IMR-90 (cell line): ENCODE data around the gene INO80B. TPM values are rescaled to one million over a fixed set of nuclear protein-coding genes. Genes with fewer than 3 reads are reported as not detected.

Source experiments
- ATAC-seq: fragments of 200-7000 bp; cut with Tn5 transposase; 2 replicates; pipeline ENCODE4 v1.9.1; 2020; ENCODE audit warnings: low read depth, mild to moderate bottlenecking, moderate library complexity
- BruUV-seq: library from RNA; stranded (reverse); fragments of 400-500 nt; replicated peaks from 2 replicates; lab custom pipeline; 2021; lab: Mats Ljungman, UMichigan
- CTCF ChIA-PET: fragments of 300-600 bp; formaldehyde crosslinking; extraction: SDS; loops from one replicate; lab custom pipeline; 2021; ENCODE audit warnings: antibody characterized with exemption; lab: Yijun Ruan, JAX
- POLR2A ChIA-PET: fragments of 300-600 bp; sonication (Branson Sonifier 250); formaldehyde crosslinking; loops from one replicate; lab custom pipeline; 2022; ENCODE audit warnings: antibody characterized with exemption; ENCODE audit not compliant: unreplicated experiment; lab: Charles Lee
- DNase-seq: peaks from one replicate; pipeline ENCODE4 v3.0.0; 2013
- H2AFZ ChIP-seq: replicated peaks from 2 replicates; pipeline ENCODE3; 2013; ENCODE audit warnings: low read length, mild to moderate bottlenecking; ENCODE audit not compliant: poor library complexity
- H2AK5ac ChIP-seq: 2 replicates; pipeline ENCODE4 v1.6.1; 2013; ENCODE audit warnings: low read depth, low read length, inconsistent platforms
- H2AK9ac ChIP-seq: replicated peaks from 2 replicates; pipeline ENCODE3; 2013; ENCODE audit warnings: mild to moderate bottlenecking, low read depth, low read length, moderate library complexity; ENCODE audit not compliant: poor library complexity
- H2BK120ac ChIP-seq: 2 replicates; pipeline ENCODE4 v1.6.1; 2013; ENCODE audit warnings: low read depth, low read length, inconsistent platforms
- H2BK15ac ChIP-seq: 3 replicates; pipeline ENCODE4 v1.6.1; 2013; ENCODE audit warnings: low read depth, low read length, inconsistent platforms
- H2BK20ac ChIP-seq: 2 replicates; pipeline ENCODE4 v1.6.1; 2013; ENCODE audit warnings: low read depth, mild to moderate bottlenecking, inconsistent platforms, low read length, moderate library complexity
- H2BK5ac ChIP-seq: 2 replicates; pipeline ENCODE4 v1.6.1; 2013; ENCODE audit warnings: mild to moderate bottlenecking, low read depth, low read length, inconsistent platforms; ENCODE audit not compliant: poor library complexity, severe bottlenecking
- H3K14ac ChIP-seq: replicated peaks from 2 replicates; pipeline ENCODE4 v1.6.1; 2013; ENCODE audit warnings: low read depth, low read length, inconsistent platforms
- H3K18ac ChIP-seq: 2 replicates; pipeline ENCODE4 v1.6.1; 2013; ENCODE audit warnings: low read depth, low read length, control low read depth
- H3K23ac ChIP-seq: 2 replicates; pipeline ENCODE4 v1.6.1; 2013; ENCODE audit warnings: low read depth, low read length, inconsistent platforms
- H3K27ac ChIP-seq: 2 replicates; pipeline ENCODE4 v1.5.1; 2013; ENCODE audit warnings: mild to moderate bottlenecking, control low read depth, low read length; ENCODE audit not compliant: insufficient read depth
- H3K27me3 ChIP-seq: 2 replicates; pipeline ENCODE4 v1.6.1; 2013; ENCODE audit warnings: low read length; ENCODE audit not compliant: control insufficient read depth, insufficient read depth
- H3K36me3 ChIP-seq: 2 replicates; pipeline ENCODE4 v1.6.1; 2013; ENCODE audit warnings: low read length, mixed read lengths; ENCODE audit not compliant: control insufficient read depth, insufficient read depth
- H3K4ac ChIP-seq: 2 replicates; pipeline ENCODE4 v1.6.1; 2013; ENCODE audit warnings: low read depth, low read length, inconsistent platforms
- H3K4me1 ChIP-seq: 2 replicates; pipeline ENCODE4 v1.6.1; 2013; ENCODE audit warnings: low read length, mixed read lengths; ENCODE audit not compliant: control insufficient read depth, insufficient read depth
- H3K4me2 ChIP-seq: 2 replicates; pipeline ENCODE4 v1.6.1; 2013; ENCODE audit warnings: low read depth, mild to moderate bottlenecking, control low read depth, low read length, moderate library complexity
- H3K4me3 ChIP-seq: 2 replicates; pipeline ENCODE4 v1.5.1; 2013; ENCODE audit warnings: low read depth, mild to moderate bottlenecking, control low read depth, low read length, moderate library complexity; ENCODE audit not compliant: insufficient read depth
- H3K56ac ChIP-seq: 2 replicates; pipeline ENCODE4 v1.6.1; 2013; ENCODE audit warnings: low read length, inconsistent platforms; ENCODE audit not compliant: insufficient read depth; ENCODE audit errors: extremely low read depth
- H3K79me1 ChIP-seq, 2 experiments: 2 replicates each; pipeline ENCODE4 v1.6.1; 2013; ENCODE audit warnings: low read length in 2 of 2, inconsistent platforms in 1 of 2, low read depth in 1 of 2
- H3K9ac ChIP-seq: 2 replicates; pipeline ENCODE4 v1.6.1; 2013; ENCODE audit warnings: low read depth, low read length, control low read depth
- H3K9me1 ChIP-seq: 2 replicates; pipeline ENCODE4 v1.6.1; 2013; ENCODE audit warnings: low read length, inconsistent platforms; ENCODE audit not compliant: insufficient read depth
- H3K9me3 ChIP-seq: 2 replicates; pipeline ENCODE4 v1.6.1; 2013; ENCODE audit warnings: low read length; ENCODE audit not compliant: control insufficient read depth, insufficient read depth
- H4K20me1 ChIP-seq: 2 replicates; pipeline ENCODE4 v1.6.1; 2013; ENCODE audit warnings: low read length, inconsistent platforms; ENCODE audit not compliant: insufficient read depth
- H4K5ac ChIP-seq: 2 replicates; pipeline ENCODE4 v1.6.1; 2013; ENCODE audit warnings: mild to moderate bottlenecking, low read depth, low read length, control low read depth
- H4K8ac ChIP-seq, 2 experiments: 2 replicates each; pipeline ENCODE4 v1.6.1; 2013; ENCODE audit warnings: low read depth in 2 of 2, low read length in 2 of 2, control low read depth in 1 of 2, inconsistent platforms in 1 of 2
- H4K91ac ChIP-seq: 2 replicates; pipeline ENCODE4 v1.6.1; 2013; ENCODE audit warnings: low read depth, low read length, inconsistent platforms; ENCODE audit not compliant: insufficient read depth
- BHLHE40 ChIP-seq: fragments of 150-350 bp; IDR thresholded peaks from 2 replicates; pipeline ENCODE4 v1.6.1; 2016; ENCODE audit warnings: mild to moderate bottlenecking, low read depth, low read length
- CEBPB ChIP-seq: IDR thresholded peaks from 2 replicates; pipeline ENCODE4 v1.6.1; 2012; ENCODE audit warnings: low read depth, low read length, improper control_type of control experiment
- ELK1 ChIP-seq: fragments of 150-350 bp; IDR thresholded peaks from 2 replicates; pipeline ENCODE4 v1.6.1; 2016; ENCODE audit warnings: low read depth, mild to moderate bottlenecking, low read length, moderate library complexity, borderline replicate concordance
- FOS ChIP-seq: fragments of 150-350 bp; IDR thresholded peaks from 2 replicates; pipeline ENCODE4 v1.6.1; 2016; ENCODE audit warnings: low read depth, low read length
- MAFK ChIP-seq: IDR thresholded peaks from 2 replicates; pipeline ENCODE4 v1.6.1; 2012; ENCODE audit warnings: low read depth, low read length, improper control_type of control experiment
- MAZ ChIP-seq: IDR thresholded peaks from 2 replicates; pipeline ENCODE4 v1.6.1; 2012; ENCODE audit warnings: low read depth, mild to moderate bottlenecking, low read length, improper control_type of control experiment, moderate library complexity, borderline replicate concordance
- MXI1 ChIP-seq: IDR thresholded peaks from 2 replicates; pipeline ENCODE4 v1.6.1; 2012; ENCODE audit warnings: low read depth, mild to moderate bottlenecking, low read length, moderate library complexity, borderline replicate concordance
- NFE2L2 ChIP-seq: fragments of 150-350 bp; IDR thresholded peaks from 2 replicates; pipeline ENCODE4 v1.6.1; 2016; ENCODE audit warnings: low read depth, mild to moderate bottlenecking, low read length
- POLR2A ChIP-seq: IDR thresholded peaks from 2 replicates; pipeline ENCODE4 v1.6.1; 2012; ENCODE audit warnings: mild to moderate bottlenecking, low read depth, low read length
- RAD21 ChIP-seq: IDR thresholded peaks from 2 replicates; pipeline ENCODE4 v1.6.1; 2012; ENCODE audit warnings: low read length, improper control_type of control experiment
- RCOR1 ChIP-seq: IDR thresholded peaks from 2 replicates; pipeline ENCODE4 v1.6.1; 2012; ENCODE audit warnings: mild to moderate bottlenecking, low read length, improper control_type of control experiment; ENCODE audit not compliant: insufficient replicate concordance
- RFX5 ChIP-seq: IDR thresholded peaks from 2 replicates; pipeline ENCODE4 v1.8.0; 2012; ENCODE audit warnings: low read depth, mild to moderate bottlenecking, low read length, moderate library complexity
- SMC3 ChIP-seq: fragments of 150-350 bp; IDR thresholded peaks from 2 replicates; pipeline ENCODE4 v1.6.1; 2016; ENCODE audit warnings: low read depth, mild to moderate bottlenecking, antibody characterized with exemption, low read length, moderate library complexity
- USF2 ChIP-seq: fragments of 150-350 bp; IDR thresholded peaks from 2 replicates; pipeline ENCODE4 v1.6.1; 2017; ENCODE audit warnings: mild to moderate bottlenecking, antibody characterized with exemption, low read length, low read depth
- WGBS, 2 experiments: methylation state at CpG; one replicate each; pipeline versions ENCODE4 v1.1.5 to v1.1.7; 2013; ENCODE audit warnings: missing lambda C conversion rate in 2 of 2; ENCODE audit not compliant: insufficient read length in 1 of 2; ENCODE audit errors: extremely low coverage in 2 of 2; 5-methylcytosine and 5-hydroxymethylcytosine counted together
- dilution Hi-C: fragments of 300-500 bp; cut with HindIII; formaldehyde crosslinking; loops from one replicate; pipeline ENCODE4 v1.14.3; 2018; ENCODE audit warnings: low sequenced_read_pairs; ENCODE audit not compliant: unreplicated experiment
- in situ Hi-C: fragments of 300-500 bp; cut with MboI; formaldehyde crosslinking; loops from 3 replicates; pipeline ENCODE4 v1.14.3; 2019; ENCODE audit warnings: low sequenced_read_pairs, inconsistent platforms, mixed read lengths
- intact Hi-C: fragments of 100-400 bp; cut with micrococcal nuclease; formaldehyde crosslinking; loops from 2 replicates; pipeline ENCODE4 v1.10.0; 2022
- polyA plus RNA-seq, 3 experiments: library from polyadenylated mRNA; depleted of rRNA; stranded (reverse); fragments of >200 nt; gene quantifications; 2 replicates each; pipeline ENCODE4 v1.2.3, GENCODE V29; 2012; ENCODE audit warnings: low replicate concordance in 1 of 3
- total RNA-seq: library from RNA; depleted of rRNA; stranded (reverse); fragments of >200 nt; gene quantifications from 2 replicates; pipeline ENCODE4 v1.2.3, GENCODE V29; 2012
- TF ChIP-seq, protein P1 (sequence below): conservative IDR thresholded peaks from 2 replicates; pipeline ENCODE4 v1.5.1; 2012; ENCODE audit warnings: mild to moderate bottlenecking, low read depth, low read length, improper control_type of control experiment

Gene INO80B
- total and polyA plus RNA-seq, 2 of the 4 experiments (the other 2 are of a cell fraction) = 4.5 to 10.5 TPM

- Histone ChIP-seq H3K56ac (peak overlapping the region; percentile 84), H2BK15ac (no peak overlapping the region), H3K4me1 (peaks cover 4% of the 10 kb centered on the region; the same call in 1 of the 2 replicates), H2AFZ (no peak overlapping the region), H3K27me3 (no peaks in the 10 kb centered on the region), H3K9me1 (no peaks in the 10 kb centered on the region), H3K36me3 (peaks cover 15% of the 10 kb centered on the region), H3K27ac (peak overlapping the region; percentile 91), H3K4ac (peak overlapping the region; percentile 95), H2AK9ac (peak overlapping the region; percentile 4), H3K18ac (peak overlapping the region; percentile 16; the same call in 1 of the 2 replicates), H4K5ac (peak overlapping the region; percentile 95), H4K20me1 (no peaks in the 10 kb centered on the region), H3K79me1 (peaks cover 3 to 26% of the 10 kb centered on the region in 2 experiments; a peak in 2 of 4 replicates), H2BK5ac (peak overlapping the region; percentile 34), H3K4me3 (peak overlapping the region; percentile 77), H2AK5ac (no peak overlapping the region), H3K9me3 (no peaks in the 10 kb centered on the region), H2BK120ac (no peak overlapping the region), H3K4me2 (peak overlapping the region; percentile 89), H4K8ac (peak overlapping the region; percentile 97 to 98), H4K91ac (0 out of 2 replicates have a peak overlapping the region, but pooled peaks have one; percentile 87), H3K23ac (peak overlapping the region; percentile 65; the same call in 1 of the 2 replicates), H3K14ac (peak overlapping the region; percentile 96; the same call in 1 of the 2 replicates), H3K9ac (peak overlapping the region; percentile 93), H2BK20ac (no peak overlapping the region)
- dilution Hi-C loops = no loop called here
- in situ Hi-C loops = no loop called here
- intact Hi-C loops = no loop called here
- no TSS peak for BruUV-seq
- ChIA-PET CTCF (no interaction called here), POLR2A (no interaction called here)
- DNase-seq (no peak), ATAC-seq (no peak)
- WGBS, 2 experiments = 50% methylated on average over 4 of the region's 16 CpGs; no CpG with 5 or more reads in 1 of the 2 experiments
- no peak for TF ChIP-seq MAFK
- TF ChIP-seq RFX5 = no peak
- TF ChIP-seq RCOR1 = no peak
- TF ChIP-seq ELK1 = no peak
- no peak for TF ChIP-seq BHLHE40
- TF ChIP-seq CEBPB = no peak
- no peak for TF ChIP-seq POLR2A
- no peak for TF ChIP-seq USF2
- TF ChIP-seq FOS = no peak
- no peak for TF ChIP-seq MAZ
- TF ChIP-seq RAD21 = no peak
- no peak for TF ChIP-seq NFE2L2
- TF ChIP-seq SMC3 = no peak
- TF ChIP-seq MXI1 = no peak
- TF ChIP-seq, protein P1, sequence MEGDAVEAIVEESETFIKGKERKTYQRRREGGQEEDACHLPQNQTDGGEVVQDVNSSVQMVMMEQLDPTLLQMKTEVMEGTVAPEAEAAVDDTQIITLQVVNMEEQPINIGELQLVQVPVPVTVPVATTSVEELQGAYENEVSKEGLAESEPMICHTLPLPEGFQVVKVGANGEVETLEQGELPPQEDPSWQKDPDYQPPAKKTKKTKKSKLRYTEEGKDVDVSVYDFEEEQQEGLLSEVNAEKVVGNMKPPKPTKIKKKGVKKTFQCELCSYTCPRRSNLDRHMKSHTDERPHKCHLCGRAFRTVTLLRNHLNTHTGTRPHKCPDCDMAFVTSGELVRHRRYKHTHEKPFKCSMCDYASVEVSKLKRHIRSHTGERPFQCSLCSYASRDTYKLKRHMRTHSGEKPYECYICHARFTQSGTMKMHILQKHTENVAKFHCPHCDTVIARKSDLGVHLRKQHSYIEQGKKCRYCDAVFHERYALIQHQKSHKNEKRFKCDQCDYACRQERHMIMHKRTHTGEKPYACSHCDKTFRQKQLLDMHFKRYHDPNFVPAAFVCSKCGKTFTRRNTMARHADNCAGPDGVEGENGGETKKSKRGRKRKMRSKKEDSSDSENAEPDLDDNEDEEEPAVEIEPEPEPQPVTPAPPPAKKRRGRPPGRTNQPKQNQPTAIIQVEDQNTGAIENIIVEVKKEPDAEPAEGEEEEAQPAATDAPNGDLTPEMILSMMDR = no peak
These were observed 16.6 kb downstream of the INO80B start for GRCh38 chr2:74471332-74472065.
